T-helper 2 cell (primary cell): ENCODE data around the gene HIVEP1.
A peak's percentile ranks its signal among the peaks of the same experiment; 100 is the strongest.
"Not testable (repeated sequence)": the region's sequence is repeated elsewhere in the genome, so short reads cannot be mapped to it uniquely, and the experiment has no call there.

Experiments used
- DNase-seq, 5 experiments: peaks; one replicate each; pipeline versions ENCODE4 v3.0.0 to v3.0.0-alpha.2; 2012 to 2022

HIVEP1 gene

DNA sequence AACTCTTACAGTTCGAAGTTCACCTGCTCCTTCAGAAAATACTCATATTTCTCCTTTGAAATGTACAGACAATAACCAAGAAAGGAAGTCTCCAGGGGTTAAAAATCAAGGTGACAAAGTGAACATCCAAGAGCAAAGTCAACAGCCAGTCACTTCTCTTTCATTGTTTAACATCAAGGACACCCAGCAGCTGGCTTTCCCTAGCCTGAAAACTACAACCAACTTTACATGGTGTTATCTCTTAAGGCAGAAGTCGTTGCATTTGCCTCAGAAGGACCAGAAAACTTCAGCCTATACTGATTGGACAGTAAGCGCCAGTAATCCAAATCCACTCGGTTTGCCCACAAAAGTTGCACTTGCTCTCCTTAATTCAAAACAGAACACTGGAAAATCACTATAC, 113.3 kb downstream of the HIVEP1 start:
- no peak for DNase-seq

DNA sequence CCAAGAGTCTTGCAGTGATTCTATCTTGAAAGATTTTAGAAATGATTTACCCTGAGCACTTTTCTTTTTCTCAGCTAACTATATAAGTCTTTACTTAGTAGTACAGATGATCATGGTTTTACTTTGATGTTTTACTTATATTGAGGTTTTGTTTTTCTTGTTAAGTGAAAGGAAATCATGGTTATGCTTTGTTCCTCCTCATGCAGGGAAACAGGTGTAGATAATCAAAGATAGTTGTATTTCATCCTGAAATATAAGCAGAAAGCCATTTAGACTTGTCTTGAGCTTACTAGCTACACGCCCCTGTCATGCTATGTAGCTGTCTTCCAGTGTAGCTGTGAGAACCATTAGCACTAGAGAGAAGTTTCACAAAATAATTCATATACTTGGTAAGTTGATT, 113.9 kb downstream of the HIVEP1 start:
- DNase-seq, result peak in 1 of 5 experiments; percentile 50

DNA sequence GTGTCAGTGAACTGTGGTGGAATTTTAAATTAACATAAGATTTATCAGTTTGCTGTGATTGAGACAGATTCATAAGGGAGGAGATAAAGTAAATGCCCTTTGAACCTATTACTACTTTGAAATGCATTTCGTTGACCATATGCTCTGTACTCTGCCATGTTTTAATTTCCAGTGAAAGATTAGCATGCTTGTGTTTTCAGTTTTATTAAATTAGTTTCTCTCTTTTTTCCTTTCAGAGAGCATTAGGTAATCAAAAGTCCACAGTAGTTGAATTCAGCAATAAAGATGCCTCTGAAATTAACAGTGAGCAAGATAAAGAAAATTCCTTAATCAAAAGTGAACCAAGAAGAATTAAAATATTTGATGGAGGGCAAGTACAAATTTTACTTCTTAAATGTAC, 117.4 kb downstream of the HIVEP1 start:
- no peak for DNase-seq

DNA sequence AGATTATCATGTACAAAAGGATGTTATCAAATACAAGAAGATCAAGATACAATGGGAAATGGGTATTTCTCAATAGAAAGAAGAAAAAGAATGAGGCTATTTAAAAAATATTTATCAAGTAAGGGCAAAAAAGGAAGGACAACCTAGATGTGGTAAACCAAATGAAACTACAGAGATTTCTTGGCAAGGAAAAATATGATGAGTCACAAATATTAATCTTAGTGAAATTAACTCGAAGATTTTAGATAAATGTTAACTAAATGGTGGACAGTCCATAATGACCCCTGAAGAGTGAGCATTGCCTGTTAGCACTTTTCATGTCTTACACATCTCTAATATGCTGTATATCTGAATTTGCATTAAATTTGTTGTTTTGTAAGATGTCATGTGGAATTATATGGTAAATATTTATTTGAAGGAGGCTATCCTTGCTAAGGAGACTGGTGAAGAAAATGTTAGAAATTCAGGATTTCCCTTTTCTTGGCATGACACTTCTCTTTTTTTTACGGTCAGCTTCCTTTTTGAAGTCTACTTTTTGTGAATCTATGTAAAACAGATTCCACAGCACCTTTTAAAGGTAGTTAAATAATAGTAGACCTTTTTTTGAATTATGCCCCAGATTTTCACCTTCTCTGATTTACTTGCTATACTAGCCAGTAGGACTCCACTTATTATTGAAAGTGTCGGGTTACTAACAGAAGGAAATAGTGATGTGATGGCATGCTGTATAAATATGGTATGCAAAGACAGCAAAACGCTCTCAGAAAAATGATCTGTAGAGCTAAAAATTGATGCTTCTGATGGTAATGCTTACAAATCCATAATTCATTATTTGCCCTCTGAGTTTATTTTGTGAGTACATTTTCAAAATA, 120.5 kb downstream of the HIVEP1 start:
- DNase-seq, result no peak

DNA sequence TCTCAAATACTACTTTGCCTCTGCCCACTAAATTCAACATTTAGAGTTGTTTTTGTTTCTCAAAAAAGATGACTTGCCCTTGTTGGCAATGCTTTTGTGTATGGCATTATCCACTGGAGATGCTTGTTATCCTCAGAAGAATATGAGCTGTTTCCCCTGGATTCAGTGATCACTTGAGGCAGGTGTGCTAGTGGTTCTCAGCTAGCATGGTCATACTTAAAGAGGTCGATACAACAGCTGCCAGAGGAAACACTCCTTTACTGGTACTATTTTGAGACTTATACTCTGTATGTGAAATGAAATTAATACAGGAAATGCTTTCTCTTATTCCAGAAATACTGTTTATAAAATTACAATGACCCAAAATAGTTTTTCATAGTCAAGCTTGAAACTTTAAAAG, 122.5 kb downstream of the HIVEP1 start:
- no peak for DNase-seq

DNA sequence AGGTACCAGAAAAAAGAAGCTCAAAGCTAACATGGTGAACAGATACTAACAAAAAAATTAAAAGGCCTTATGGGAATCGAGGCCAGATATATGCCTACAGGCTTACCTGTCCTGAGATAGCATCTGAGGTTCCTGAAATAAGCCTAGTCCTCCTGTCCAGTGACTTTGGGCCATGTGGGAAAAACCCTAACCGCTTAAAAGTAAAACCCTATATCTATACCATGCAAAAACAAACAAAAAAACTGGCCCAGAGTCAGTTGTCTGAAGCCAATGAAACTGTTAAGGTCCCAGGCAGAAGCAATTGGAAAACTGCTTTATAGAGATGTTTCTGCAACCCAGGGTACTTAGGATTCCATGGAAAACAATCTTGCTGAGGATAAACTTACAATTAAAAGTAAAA, 122.9 kb downstream of the HIVEP1 start:
- DNase-seq, result no peak

DNA sequence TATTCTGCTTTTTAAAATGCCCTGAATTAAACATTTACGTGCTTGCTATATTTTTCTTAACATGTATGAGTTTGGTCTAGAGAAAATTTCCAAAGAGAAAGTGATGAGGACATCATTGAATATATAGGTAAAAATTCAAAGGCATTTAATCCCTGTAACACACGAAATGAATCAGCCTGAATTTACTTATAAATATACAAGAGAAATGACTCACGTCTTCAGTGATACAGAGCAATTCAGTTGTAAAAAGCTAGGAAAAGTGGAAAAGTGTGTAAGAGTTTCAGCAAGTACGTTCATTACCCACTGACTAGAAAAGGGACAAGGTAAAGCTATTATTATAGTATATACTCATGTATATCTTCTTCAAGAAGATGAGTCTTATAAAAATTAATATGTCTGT, 124.8 kb downstream of the HIVEP1 start:
- no peak for DNase-seq

DNA sequence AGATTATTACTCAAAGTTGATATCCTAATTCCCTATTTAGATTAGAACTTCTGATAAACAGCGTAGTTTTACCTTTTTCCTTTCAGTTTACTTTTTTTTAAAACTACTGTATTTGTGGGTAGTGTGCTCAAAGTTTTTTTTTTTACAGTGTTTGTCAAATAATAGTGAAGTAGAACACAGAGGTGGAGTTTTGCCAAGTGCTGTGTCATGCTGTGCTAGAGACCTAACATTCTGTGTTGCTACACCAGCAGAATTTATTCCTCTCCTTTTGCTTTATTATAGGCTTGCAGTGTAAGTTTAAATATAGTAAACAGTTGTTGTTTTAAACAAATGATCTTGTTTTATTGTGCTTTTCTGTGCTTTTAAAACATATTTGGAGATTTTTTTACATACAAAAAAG, 125.4 kb downstream of the HIVEP1 start:
- no peak for DNase-seq

DNA sequence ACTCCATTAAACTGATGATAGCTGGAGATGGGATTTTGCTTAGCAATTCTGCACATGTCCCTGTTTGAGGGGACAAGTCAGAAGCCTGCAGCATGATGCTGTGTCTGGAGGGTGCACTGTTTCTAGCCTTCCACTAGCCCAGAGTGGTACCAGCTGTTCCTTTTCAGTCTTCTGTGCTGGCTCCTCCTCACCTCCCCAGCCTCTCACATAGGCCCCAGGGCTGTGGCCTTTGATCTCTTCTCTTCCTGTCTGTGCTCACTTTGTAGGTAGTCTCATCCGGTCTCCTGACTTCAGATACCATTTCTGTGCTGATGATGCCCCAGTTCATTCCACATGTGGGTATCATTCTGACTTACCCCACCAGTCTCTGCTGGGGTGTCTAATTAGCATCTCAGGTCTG, 126.3 kb downstream of the HIVEP1 start:
- peak in 3 of 5 experiments; percentile 12 to 74 (median 19) for DNase-seq

DNA sequence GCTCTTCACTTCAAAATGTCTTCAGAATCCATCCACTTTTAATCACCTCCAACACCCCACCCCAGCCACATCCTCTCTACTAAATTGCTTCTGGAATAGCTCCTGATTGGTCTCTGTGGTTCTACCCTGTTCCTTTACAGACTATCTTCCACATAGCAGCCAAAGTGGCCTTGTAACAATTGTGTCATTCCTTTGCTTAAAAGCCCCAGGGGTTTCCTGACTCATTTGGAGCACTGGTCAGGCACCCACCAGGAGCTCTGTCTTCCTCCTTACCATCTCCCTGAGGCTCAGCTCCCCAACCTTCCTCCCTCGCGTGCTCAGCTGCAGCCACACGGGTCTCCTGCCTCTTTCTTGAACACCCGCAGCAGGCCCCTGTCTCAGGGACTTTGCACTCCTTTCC, 126.8 kb downstream of the HIVEP1 start:
- no peak for DNase-seq

DNA sequence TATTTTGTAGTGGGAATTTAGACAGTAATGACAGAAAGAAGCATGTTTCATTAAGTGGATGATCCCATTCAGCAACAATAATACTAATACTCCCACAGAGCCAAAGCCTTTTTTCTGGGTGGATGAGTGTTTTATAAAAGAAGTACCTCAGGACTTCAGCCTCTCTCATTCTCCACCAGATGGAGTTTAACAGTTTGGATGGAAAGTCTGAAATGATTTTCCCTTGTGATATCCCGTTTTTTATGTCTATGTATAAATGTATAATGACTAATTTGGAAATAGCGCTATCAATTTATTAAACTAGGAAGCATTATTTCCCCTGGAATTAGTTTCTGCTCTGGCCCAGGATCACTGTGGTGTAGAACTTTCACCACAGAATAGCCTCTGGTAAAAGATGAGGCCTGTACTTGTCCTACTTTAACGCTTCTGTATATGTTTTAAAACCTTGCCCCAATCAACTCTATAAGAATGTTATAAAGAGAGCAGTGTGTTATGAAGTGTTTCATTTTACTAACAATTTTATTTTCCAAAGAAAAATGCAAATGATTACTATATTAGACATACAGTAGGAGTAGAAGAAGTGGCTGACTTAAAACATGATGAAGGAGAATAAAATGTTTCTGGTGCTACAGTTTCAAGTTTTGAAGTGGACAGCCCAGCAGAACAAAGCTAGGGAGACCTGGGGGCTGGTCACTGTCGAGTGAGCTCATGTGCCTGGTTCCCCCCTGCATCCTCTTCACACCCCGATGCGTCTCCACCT, 135.6 kb downstream of the HIVEP1 start:
- no peak for DNase-seq

DNA sequence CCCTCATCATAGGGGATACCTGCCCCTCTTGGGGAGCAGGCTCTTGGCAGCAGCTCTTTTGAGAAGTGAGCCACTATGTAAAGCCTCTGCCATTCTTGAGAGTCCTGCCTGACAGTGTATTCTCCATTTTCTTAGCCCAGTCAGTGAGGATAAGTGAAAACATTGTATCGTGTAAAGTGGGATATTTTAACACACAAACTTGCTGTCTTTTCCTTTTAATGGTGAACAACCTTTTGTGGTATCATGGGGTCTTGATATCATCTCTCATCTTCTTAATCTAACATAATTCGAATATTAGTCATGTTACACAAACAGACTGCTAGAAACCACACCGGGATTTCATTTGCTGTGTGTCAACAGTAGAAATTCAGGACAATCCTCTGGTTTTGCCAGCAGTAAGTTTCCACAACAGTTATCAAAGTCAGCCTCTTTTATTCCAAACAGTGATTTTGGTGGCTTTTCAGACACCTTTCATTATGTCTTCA, 136.2 kb downstream of the HIVEP1 start:
- peak in 1 of 5 experiments; percentile 27 for DNase-seq

DNA sequence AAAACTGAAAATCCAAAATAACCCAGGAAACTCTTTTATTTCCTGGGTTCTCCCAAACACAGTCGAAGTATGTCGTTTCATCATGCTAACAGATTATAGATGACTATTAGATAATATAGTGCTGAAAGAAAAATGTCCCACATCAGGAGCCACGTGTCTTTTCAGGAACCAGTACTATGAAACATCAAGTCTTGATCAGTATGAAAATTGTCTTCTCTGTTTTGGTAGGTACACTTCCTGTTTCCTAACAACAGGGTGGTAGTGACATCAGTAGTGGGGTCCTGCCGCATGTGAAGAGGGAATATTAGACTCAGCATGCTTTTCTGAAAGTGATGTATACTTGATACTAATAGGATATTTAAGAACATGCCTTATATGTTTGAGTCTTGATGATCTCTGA, 136.7 kb downstream of the HIVEP1 start:
- DNase-seq, result no peak

DNA sequence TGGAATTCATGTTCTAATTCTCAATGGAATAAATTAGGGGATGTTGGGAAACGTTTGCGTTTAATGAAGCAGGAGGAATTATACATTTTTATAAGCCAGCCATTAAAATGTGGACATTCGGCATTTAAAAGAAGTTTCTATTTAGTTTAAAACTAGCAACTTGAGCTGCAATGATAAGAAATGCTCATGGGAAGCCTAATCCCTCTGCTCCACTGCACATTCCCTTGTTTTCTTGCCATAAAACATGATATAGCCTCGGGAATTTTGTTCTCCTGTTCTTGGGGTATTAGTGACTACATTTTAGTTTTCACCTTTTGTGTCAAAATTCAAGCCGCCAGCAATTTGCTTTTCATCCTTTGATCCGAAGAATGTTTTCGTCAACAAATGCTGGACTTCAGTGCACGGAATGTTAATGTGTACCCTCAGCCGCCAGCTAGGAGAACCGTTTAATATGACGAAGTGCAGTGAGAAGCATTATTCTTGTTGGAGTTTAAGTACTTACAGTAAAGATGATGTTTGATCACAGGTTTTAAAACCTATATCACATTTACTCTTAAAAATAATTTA, 137.9 kb downstream of the HIVEP1 start:
- no peak for DNase-seq

DNA sequence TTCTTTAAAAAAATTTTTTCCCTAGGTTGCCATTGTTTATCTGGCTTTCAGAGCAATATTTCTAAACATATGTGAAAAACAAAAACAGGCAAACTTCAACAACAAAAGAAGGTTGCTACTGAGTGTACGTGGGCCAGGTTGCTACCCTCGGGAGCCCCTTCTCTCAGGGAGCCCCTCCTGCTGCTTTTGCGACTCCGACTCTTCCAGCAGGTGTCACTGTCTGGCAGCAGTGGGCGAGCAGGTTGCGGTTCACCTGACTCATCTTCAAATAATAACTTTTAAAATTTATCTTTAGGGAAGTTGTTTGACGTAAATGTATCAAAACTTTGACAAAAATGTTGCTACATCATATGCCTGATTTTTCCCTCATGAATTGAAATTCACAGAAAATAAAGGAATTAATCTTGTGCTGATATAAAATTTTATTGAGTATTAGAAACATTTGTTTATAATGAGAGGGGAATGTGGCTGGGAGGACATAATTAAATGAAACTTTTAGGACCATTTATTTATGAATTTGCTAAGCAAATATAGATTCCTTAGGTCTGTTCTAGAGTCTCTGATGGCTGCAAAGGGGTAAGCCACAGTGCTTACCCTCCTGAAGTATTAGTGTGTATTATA, 138.8 kb downstream of the HIVEP1 start:
- DNase-seq, result peak in 2 of 5 experiments; percentile 15 to 49

DNA sequence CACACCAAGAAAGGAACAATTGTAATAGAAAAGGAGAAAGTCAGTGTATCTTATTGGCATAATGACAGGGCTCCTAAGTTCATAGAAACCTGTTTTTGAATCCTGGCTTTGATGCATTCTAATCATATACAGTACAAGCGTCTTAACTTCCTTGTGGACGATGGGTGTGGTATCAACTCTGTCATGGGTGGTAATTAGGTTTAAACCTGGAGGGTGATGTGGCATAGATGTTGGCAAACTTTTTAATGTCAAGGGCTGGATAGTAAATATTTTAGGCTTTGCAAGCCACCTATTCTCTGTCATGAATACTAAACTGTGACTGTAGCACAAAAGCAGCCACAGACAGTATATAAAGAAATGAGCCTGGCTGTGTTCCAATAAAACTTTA, 139.3 kb downstream of the HIVEP1 start:
- no peak for DNase-seq

DNA sequence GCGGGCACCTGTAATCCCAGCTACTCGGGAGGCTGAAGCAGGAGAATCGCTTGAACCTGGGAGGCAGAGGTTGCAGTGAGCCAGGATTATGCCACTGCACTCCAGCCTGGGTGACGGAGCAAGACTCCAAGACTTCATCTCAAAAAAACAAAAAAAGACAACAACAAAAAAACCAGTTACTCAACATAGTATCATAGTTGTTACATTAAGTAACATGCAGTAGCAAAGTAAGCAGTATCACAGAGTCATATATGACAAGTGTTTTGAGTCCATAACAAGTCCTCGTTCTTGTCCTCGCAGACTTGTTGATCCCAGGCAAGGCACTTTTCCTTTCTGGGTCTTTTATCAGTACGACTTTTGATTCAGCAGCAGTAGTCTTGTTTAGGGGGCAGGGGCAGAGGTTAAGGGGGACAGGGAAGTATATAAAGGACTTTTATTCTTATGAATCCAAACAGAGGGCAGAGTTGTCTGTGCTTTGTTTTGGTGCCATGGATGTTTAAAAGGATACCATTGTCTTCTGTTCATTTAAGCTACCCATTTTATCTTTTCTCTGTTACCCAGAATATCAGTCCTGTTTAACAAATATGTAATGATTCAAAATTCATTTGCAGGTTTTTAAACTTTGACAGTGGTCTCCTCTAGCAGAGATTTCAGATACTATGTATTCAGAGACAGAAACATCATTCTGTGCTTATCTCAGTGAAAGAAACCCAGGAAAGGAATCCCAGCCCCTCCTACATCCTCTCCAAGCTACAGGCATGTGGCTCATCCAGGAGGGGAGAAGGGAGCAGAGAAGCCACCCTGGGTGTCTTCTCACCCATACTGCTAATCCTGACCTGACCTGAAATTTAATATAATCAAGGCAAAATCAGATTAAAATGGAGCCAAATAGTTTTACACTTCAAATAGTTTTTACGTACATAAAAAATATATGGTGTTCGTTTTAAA, 140.2 kb downstream of the HIVEP1 start:
- no peak for DNase-seq

DNA sequence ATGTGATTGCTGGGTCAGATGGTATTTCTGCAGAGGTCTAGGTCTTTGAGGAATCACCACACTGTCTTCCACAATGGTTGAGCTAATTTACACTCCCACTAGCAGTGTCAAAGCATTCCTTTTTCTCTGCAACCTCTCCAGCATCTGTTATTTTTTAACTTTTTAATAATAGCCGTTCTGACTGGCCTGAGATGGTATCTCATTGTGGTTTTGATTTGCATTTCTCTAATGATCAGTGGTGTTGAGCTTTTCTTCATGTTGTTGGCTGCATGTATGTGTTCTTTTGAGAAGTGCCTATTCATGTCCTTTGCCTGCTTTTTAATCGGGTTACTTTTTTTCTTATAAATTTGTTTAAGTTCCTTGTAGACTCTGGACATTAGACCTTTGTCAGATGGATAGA, 143.7 kb downstream of the HIVEP1 start:
- not testable (repeated sequence) for DNase-seq

DNA sequence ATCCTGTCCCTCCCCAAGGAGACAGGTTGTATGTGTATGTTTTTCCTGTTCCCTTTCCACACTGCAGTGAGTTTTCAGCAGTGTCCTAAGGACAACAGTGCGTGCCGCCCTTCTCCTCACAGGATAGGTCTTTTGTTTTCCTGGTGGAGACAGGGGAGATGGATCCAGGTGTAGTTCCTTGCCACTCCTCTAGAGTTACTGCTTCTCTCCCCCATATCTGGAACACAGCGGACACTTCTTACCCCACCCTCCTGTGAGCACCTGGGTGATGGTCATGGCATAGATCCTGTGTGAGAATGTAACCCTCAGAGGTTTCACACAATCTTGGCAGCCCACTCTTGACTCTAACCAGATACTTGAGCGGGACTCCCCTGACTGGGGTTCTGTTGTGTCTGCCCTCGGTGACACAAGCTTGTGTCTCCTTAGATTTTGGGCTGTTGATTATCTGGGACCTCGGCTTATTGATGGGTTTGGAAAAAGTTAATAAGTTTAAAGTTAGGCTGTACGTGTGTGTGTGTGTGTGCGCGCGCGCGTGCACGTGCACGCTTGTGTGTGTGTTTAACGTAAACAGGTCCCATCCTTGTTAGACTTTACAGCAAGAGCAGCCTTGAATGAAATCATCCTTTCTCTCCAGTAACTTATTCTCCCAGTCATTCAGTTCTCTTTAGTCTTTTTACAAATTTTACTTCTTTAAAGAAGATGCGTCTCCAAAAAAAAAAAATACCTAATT, 146.7 kb downstream of the HIVEP1 start:
- DNase-seq, result no peak

DNA sequence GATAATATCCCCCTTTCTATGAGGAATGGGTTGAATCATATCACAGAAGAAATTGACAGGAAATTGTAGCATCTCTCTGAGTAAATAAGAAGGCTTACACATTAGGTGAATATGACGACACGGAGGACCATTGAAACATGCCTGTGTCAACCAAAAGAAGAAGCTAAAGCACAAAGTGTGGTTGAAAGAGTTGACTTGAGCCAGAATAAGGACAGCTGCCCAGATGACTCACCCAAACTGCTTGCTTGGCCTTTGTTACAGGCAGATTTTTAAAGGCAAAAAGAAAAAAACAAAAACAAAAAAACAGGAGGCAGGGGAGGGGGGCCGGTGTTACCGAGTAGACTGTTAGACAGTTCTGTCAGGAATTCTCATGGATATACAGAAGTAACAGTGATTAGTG, 148.2 kb downstream of the HIVEP1 start:
- DNase-seq, result peak in 1 of 5 experiments; percentile 31

DNA sequence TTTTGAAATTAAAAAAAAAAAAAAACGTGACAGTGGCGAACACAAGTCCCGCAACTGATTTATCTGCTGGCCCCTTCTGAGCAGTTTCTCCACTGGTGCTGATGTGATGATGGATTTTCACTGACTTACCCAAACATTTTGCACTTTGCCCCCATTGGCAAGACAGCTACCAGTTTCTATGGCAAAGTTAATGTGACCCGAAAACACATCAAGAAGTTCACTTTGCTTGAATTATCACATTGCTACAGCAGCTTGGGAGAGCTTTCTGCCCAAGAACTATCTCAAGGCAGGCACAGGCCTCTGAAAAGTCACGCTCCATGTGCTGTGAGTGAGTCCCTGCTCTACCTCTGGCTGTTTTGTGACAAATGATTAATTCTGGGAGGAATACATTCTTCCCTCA, 150.1 kb downstream of the HIVEP1 start:
- DNase-seq, result no peak
